Upper lobe of right lung (tissue), 1 donor: Measurements from ENCODE around the gene MAX. TPM values are rescaled to one million over a fixed set of nuclear protein-coding genes. Genes with fewer than 3 reads are reported as not detected.

Experiments
- ATAC-seq: fragments of 200-7000 bp; cut with Tn5 transposase; one replicate; pipeline ENCODE4 v1.9.1; 2020; ENCODE audit warnings: mild to moderate bottlenecking, moderate library complexity
- DNase-seq: peaks from one replicate; pipeline ENCODE4 v3.0.0-alpha.2; 2020
- H3K27ac ChIP-seq: fragments of 200-600 bp; one replicate; pipeline ENCODE4 v1.8.0; 2022
- H3K27me3 ChIP-seq: fragments of 200-600 bp; one replicate; pipeline ENCODE4 v1.8.0; 2022; ENCODE audit warnings: mild to moderate bottlenecking
- H3K36me3 ChIP-seq: fragments of 200-600 bp; one replicate; pipeline ENCODE4 v1.8.0; 2022
- H3K4me1 ChIP-seq: fragments of 200-600 bp; one replicate; pipeline ENCODE4 v1.8.0; 2022
- H3K4me3 ChIP-seq: fragments of 200-600 bp; one replicate; pipeline ENCODE4 v1.8.0; 2022; ENCODE audit warnings: mild to moderate bottlenecking
- H3K9me3 ChIP-seq: fragments of 200-600 bp; one replicate; pipeline ENCODE4 v1.8.0; 2022
- CTCF ChIP-seq: fragments of 200-600 bp; IDR thresholded peaks from one replicate; pipeline ENCODE4 v1.8.0; 2022; ENCODE audit warnings: antibody characterized with exemption
- intact Hi-C: fragments of 100-400 bp; cut with DNase I; formaldehyde crosslinking; loops from one replicate; pipeline ENCODE4 v1.11.0; 2022
- total RNA-seq: library from RNA; stranded (reverse); fragmentation: NEBNext Ultra II Directional; extraction: Animal tissue kit (Norgen Biotek cat#: 25700); gene quantifications from one replicate; pipeline ENCODE4 v1.2.1, GENCODE V29; 2021
- donor health status: DM: no; HTN: yes; CAD: no; lungs with severe emphysema.

The MAX gene
- total RNA-seq, 1 donor from 2014 or later, result 102 TPM

DNA sequence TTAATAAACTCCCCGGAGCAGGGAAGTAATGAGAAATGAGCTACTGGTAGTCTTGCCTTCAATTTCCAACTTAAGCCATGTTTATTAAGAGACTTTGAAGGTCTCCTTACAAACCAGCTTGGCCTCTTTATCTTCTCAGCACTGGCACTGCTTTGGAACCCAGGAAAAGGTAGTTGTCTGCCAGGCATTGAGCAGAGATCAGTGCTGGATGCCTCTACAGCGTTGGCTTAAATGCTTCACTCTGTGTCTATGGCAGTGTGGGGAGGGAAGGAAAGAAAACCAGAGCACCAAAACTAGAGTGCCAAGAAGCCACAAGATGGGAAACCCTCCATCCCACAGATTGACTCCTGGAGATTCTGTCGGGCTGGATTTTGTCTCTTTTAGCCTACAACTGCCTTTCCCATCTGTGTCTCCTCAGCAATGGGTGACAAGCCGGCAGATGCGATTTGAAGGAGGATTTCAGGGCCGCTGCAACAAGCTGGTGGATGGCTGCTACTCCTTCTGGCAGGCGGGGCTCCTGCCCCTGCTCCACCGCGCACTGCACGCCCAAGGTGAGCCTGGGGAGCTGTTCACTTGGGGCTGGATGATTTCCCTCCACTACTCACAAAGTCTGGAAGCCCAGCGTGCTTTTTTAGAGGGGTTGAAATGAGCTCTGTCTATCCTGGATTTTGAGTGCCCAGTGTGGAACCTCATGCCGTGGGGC, 58.3 kb downstream of the MAX start:
- no peak overlapping the region for H3K27ac ChIP-seq
- intact Hi-C loops, result no loop called here
- ATAC-seq, result no peak
- H3K36me3 ChIP-seq, result peaks cover 17% of the 10 kb centered on the region
- H3K4me1 ChIP-seq, result peaks cover 12% of the 10 kb centered on the region
- DNase-seq, result no peak
- no peak for TF ChIP-seq CTCF
- no peak overlapping the region for H3K4me3 ChIP-seq
- no peaks in the 10 kb centered on the region for H3K9me3 ChIP-seq
- H3K27me3 ChIP-seq, result no peaks in the 10 kb centered on the region

DNA sequence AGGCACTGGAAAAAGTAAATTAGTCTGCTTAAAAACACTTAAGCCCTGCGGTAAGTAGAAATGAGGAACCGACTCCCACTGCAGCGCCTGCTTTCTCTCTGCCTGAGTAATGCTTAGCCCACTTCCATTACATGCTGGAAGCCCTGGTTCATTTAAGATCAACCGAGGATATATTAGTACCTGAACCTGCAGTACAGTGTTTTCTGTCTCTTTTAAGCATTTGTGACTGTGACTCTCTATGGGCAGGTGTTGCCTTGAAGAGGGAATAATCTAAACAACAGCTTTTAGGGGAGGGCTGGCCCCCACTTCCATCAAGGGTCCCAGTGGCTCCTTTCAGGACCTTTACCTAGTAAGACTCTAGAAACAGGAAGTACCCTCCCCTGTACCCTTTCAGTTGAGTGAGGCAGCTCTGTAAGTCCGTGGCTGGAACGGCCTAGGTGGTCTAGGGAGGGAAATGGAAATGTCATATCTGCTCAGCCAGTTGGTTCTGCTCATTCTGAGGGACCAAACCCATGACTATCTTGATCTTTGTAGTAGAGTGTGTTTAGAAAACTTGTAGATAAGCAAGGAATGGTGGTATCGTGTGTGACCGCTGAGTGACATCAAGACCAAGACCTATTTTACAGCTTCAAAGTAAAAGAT, 59.5 kb downstream of the MAX start:
- Histone ChIP-seq H3K27ac (no peak overlapping the region), H3K4me3 (no peak overlapping the region), H3K36me3 (peaks cover 17% of the 10 kb centered on the region), H3K9me3 (no peaks in the 10 kb centered on the region), H3K27me3 (no peaks in the 10 kb centered on the region), H3K4me1 (peaks cover 9% of the 10 kb centered on the region)
- ATAC-seq (peak; percentile 71), DNase-seq (no peak)
- intact Hi-C loops, result no loop called here
- no peak for TF ChIP-seq CTCF

GRCh38 chr14:65042296-65042695, 60.0 kb downstream of the MAX start:
- ATAC-seq (no peak), DNase-seq (no peak)
- H3K27ac ChIP-seq, result no peak overlapping the region
- intact Hi-C loops, result no loop called here
- no peak for TF ChIP-seq CTCF
- no peaks in the 10 kb centered on the region for H3K9me3 ChIP-seq
- no peaks in the 10 kb centered on the region for H3K27me3 ChIP-seq
- H3K4me1 ChIP-seq, result peaks cover 4% of the 10 kb centered on the region
- no peak overlapping the region for H3K4me3 ChIP-seq
- peaks cover 17% of the 10 kb centered on the region for H3K36me3 ChIP-seq

- Histone ChIP-seq H3K4me3 (no peak overlapping the region), H3K27ac (no peak overlapping the region), H3K9me3 (no peaks in the 10 kb centered on the region), H3K27me3 (no peaks in the 10 kb centered on the region), H3K36me3 (peaks cover 17% of the 10 kb centered on the region), H3K4me1 (peaks cover 3% of the 10 kb centered on the region)
- intact Hi-C loops, result no loop called here
- no peak for TF ChIP-seq CTCF
- no peak for DNase-seq
- ATAC-seq, result no peak
Observed at GRCh38 chr14:65041434-65041915, 60.8 kb downstream of the MAX start.

DNA sequence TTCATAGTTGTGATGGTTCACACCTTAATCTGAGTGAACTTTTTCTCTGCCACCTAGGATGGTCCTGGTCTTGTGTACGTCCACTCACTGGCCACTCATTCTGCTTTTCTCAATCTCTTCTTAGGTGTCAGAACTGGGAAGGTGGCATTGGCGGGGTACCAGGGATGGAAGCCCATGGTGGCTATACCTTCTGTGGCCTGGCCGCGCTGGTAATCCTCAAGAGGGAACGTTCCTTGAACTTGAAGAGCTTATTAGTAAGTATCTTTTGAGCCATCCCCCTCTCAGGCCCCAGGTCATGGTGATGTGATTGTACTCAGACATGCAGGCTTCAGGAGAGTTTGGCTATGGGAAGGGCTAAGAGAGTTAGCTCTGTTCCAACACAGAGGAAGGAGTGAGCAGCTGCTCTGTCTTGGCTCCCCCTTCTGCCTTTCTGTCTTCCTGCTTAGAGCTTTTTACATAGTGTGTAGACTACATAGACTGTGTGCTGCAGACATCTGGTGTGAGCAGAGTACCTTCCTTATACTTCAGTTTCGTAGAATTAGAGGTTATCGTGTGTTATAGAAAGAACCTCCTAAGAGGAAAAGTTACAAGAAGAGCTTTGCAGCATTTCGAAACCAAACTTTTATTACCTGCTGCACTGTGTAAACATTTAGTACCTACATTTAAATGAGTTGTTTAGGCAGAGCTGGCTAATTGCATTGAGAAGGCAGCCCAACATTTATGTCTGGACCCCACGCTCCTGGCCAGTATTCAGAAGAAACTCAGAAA, 61.5 kb downstream of the MAX start:
- no peak overlapping the region for H3K4me3 ChIP-seq
- DNase-seq, result no peak
- H3K27me3 ChIP-seq, result no peaks in the 10 kb centered on the region
- H3K9me3 ChIP-seq, result no peaks in the 10 kb centered on the region
- no peak for ATAC-seq
- H3K36me3 ChIP-seq, result peaks cover 17% of the 10 kb centered on the region
- no peak overlapping the region for H3K27ac ChIP-seq
- TF ChIP-seq CTCF, result no peak
- intact Hi-C loops, result no loop called here
- H3K4me1 ChIP-seq, result peaks cover 3% of the 10 kb centered on the region
